ENCODE data around the gene SSH2. TPM values are rescaled to one million over a fixed set of nuclear protein-coding genes. Genes with fewer than 3 reads are reported as not detected.

The SSH2 gene
- total RNA-seq, 1 experiment from 2014 or later: 45.1 TPM

GRCh38 chr17:29591737-29592608 is 338.1 kb downstream of the SSH2 start:
- Histone ChIP-seq H4K20me1 (ENCODE audit: insufficient read depth) (peaks cover 3% of the 10 kb centered on the region), H3K27ac (peak overlapping the region; percentile 41), H3F3A (ENCODE audit: insufficient read depth, low read depth) (peaks cover 30% of the 10 kb centered on the region), H3K4me3 (peak overlapping the region; percentile 64; the same call in 1 of the 2 replicates), H3K4me1 (replicated peaks; ENCODE audit: insufficient read depth) (peaks cover 48% of the 10 kb centered on the region), H3K4me2 (peak overlapping the region; percentile 84), H3K9me3 (ENCODE audit: insufficient read depth, low read depth) (no peaks in the 10 kb centered on the region), H3K79me2 (ENCODE audit: low read depth) (peaks cover 52% of the 10 kb centered on the region), H3K36me3 (ENCODE audit: low read depth) (no peaks in the 10 kb centered on the region), H3K9me2 (ENCODE audit: insufficient read depth) (no peaks in the 10 kb centered on the region), H3K27me3 (ENCODE audit: insufficient read depth, low read depth) (no peaks in the 10 kb centered on the region), H2AFZ (peak overlapping the region; percentile 69)
- CTCF ChIA-PET: interaction anchor here (0.6 to 1.5 kb wide), 5 partner anchors 18 to 222 kb away, joined by 3 to 9 read pairs (median 5); no protein-coding TSS in a partner anchor
- BruUV-seq (replicated peaks): no TSS peak
- peak; percentile 78 to 94 for DNase-seq
- intact Hi-C loops (cut with micrococcal nuclease; ENCODE audit: unreplicated experiment): loop anchor here (1.0 to 5.0 kb wide), 3 partner anchors 47 to 223 kb away; no protein-coding TSS in a partner anchor
- TF ChIP-seq, protein P1, sequence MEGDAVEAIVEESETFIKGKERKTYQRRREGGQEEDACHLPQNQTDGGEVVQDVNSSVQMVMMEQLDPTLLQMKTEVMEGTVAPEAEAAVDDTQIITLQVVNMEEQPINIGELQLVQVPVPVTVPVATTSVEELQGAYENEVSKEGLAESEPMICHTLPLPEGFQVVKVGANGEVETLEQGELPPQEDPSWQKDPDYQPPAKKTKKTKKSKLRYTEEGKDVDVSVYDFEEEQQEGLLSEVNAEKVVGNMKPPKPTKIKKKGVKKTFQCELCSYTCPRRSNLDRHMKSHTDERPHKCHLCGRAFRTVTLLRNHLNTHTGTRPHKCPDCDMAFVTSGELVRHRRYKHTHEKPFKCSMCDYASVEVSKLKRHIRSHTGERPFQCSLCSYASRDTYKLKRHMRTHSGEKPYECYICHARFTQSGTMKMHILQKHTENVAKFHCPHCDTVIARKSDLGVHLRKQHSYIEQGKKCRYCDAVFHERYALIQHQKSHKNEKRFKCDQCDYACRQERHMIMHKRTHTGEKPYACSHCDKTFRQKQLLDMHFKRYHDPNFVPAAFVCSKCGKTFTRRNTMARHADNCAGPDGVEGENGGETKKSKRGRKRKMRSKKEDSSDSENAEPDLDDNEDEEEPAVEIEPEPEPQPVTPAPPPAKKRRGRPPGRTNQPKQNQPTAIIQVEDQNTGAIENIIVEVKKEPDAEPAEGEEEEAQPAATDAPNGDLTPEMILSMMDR (conservative IDR thresholded peaks at IDR 0.05): peak; percentile 91
- TF ChIP-seq EZH2 (IDR thresholded peaks at IDR 0.05; ENCODE audit: low read depth): no peak
- POLR2A ChIA-PET (ENCODE audit: unreplicated experiment): interaction anchor here (0.5 to 0.9 kb wide), 6 partner anchors 30 to 413 kb away, joined by 3 to 18 read pairs (median 4); no protein-coding TSS in a partner anchor

DNA sequence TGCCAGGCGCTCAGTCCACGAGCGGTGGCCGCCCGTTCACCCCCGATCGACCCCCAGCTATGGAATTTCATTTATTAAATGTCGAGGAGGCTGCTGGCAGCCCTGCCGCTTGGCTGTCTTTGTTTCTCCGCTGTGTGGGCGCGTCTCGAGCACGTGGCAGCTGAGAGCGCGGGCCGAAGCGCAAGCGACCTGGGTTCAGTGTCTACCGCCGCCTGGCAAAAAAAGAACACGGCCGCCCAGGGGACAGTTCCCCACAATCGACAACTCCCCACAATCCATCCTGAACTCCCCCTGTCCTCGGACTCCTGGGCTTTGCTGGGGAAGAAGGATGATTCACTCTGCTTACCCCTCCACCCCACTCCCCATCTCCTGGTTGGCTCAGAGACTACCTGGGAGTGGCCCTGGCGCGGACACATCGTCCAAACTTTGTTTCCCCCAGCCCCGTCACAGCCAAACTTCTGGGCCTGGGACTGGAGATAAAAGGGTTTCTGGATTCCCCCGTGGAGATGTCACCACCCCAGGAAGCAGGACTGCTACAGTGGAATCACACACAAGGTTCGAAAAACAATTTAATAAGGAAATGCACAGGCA is 338.8 kb downstream of the SSH2 start:
- ChIA-PET CTCF (interaction anchor here (0.6 to 1.5 kb wide), 5 partner anchors 36 to 221 kb away, joined by 5 to 9 read pairs (median 6); no protein-coding TSS in a partner anchor), POLR2A (ENCODE audit: unreplicated experiment) (interaction anchor here (0.5 to 0.9 kb wide), 5 partner anchors 30 to 466 kb away, joined by 3 to 6 read pairs (median 4); no protein-coding TSS in a partner anchor)
- H3F3A ChIP-seq (ENCODE audit: insufficient read depth, low read depth): peaks cover 30% of the 10 kb centered on the region
- no peak overlapping the region for H2AFZ ChIP-seq
- peaks cover 49% of the 10 kb centered on the region for H3K4me1 ChIP-seq (replicated peaks; ENCODE audit: insufficient read depth)
- no peak overlapping the region for H3K27ac ChIP-seq
- intact Hi-C loops (cut with micrococcal nuclease; ENCODE audit: unreplicated experiment): loop anchor here (1.0 to 5.0 kb wide), 3 partner anchors 48 to 222 kb away; no protein-coding TSS in a partner anchor
- H3K36me3 ChIP-seq (ENCODE audit: low read depth): no peaks in the 10 kb centered on the region
- no peak overlapping the region for H3K4me3 ChIP-seq
- BruUV-seq (replicated peaks): no TSS peak
- H3K27me3 ChIP-seq (ENCODE audit: insufficient read depth, low read depth): no peaks in the 10 kb centered on the region
- TF ChIP-seq, protein P1 (conservative IDR thresholded peaks at IDR 0.05): no peak
- no peak for TF ChIP-seq EZH2 (IDR thresholded peaks at IDR 0.05; ENCODE audit: low read depth)
- no peaks in the 10 kb centered on the region for H3K9me2 ChIP-seq (ENCODE audit: insufficient read depth)
- H3K4me2 ChIP-seq: peak overlapping the region; percentile 84
- H3K79me2 ChIP-seq (ENCODE audit: low read depth): peaks cover 52% of the 10 kb centered on the region
- no peak for DNase-seq
- peaks cover 10% of the 10 kb centered on the region for H4K20me1 ChIP-seq (ENCODE audit: insufficient read depth)
- no peaks in the 10 kb centered on the region for H3K9me3 ChIP-seq (ENCODE audit: insufficient read depth, low read depth)
